Esophagus muscularis mucosa (tissue), 4 donors: ENCODE measurements around the gene GEMIN5. TPM values are rescaled to one million over a fixed set of nuclear protein-coding genes. Genes with fewer than 3 reads are reported as not detected.
A peak's percentile ranks its signal among the peaks of the same experiment; 100 is the strongest.

Source experiments
- DNase-seq: peaks from one replicate; pipeline ENCODE4 v3.0.0-alpha.2; 2017; ENCODE audit errors: extremely low spot score
- H3K27ac ChIP-seq, 4 donors: fragments of 200-600 bp; sonication (generic); replicated peaks in 1 of 4; 1 replicate in 3 of 4; 2 replicates in 1 of 4; pipeline ENCODE4 v1.5.1; 2016 to 2019; ENCODE audit warnings: mild to moderate bottlenecking in 1 of 4
- H3K27me3 ChIP-seq, 4 donors: fragments of 200-600 bp; sonication (generic); one replicate each; pipeline versions ENCODE4 v1.5.1 to v1.6.0; 2016 to 2019
- H3K36me3 ChIP-seq, 4 donors: fragments of 200-600 bp; sonication (generic); one replicate each; pipeline ENCODE4 v1.5.1; 2016 to 2019
- H3K4me1 ChIP-seq, 4 donors: fragments of 200-600 bp; sonication (generic); one replicate each; pipeline ENCODE4 v1.5.1; 2016 to 2019
- H3K4me3 ChIP-seq, 4 donors: fragments of 200-600 bp; sonication (generic); 1 replicate in 2 of 4; 2 replicates in 2 of 4; pipeline ENCODE4 v1.5.1; 2016 to 2019; ENCODE audit warnings: mild to moderate bottlenecking in 4 of 4, moderate library complexity in 1 of 4
- H3K9me3 ChIP-seq, 4 donors: fragments of 200-600 bp; sonication (generic); 1 replicate in 3 of 4; 2 replicates in 1 of 4; pipeline ENCODE4 v1.5.1; 2016 to 2019
- CTCF ChIP-seq, 3 experiments: fragments of 200-600 bp in 2 of 3; fragments of 450-650 bp in 1 of 3; sonication (generic) in 2 of 3; IDR thresholded peaks; one replicate each; pipeline ENCODE4 v1.5.1; 2017 to 2019; ENCODE audit warnings: antibody characterized with exemption in 3 of 3, mild to moderate bottlenecking in 2 of 3, moderate library complexity in 1 of 3
- EP300 ChIP-seq: sonication (generic); formaldehyde crosslinking; IDR thresholded peaks from one replicate; pipeline ENCODE4 v1.6.1; 2017; ENCODE audit warnings: antibody characterized with exemption
- POLR2A ChIP-seq: fragments of 450-650 bp; IDR thresholded peaks from one replicate; pipeline ENCODE4 v1.6.1; 2017; ENCODE audit warnings: antibody characterized with exemption, moderate library complexity, mild to moderate bottlenecking, low read depth
- POLR2AphosphoS5 ChIP-seq, 2 donors: sonication (generic); formaldehyde crosslinking; IDR thresholded peaks; one replicate each; pipeline ENCODE4 v1.6.1; 2017; ENCODE audit warnings: antibody characterized with exemption in 2 of 2
- WGBS: methylation state at CpG from one replicate; pipeline ENCODE4 v1.1.5; 2018; 5-methylcytosine and 5-hydroxymethylcytosine counted together
- intact Hi-C: fragments of 100-400 bp; cut with DNase I; formaldehyde crosslinking; loops from one replicate; pipeline ENCODE4 v1.15.1; 2023
- total RNA-seq, 4 donors: library from RNA; depleted of rRNA; stranded (reverse); fragments of >200 nt; gene quantifications; one replicate each; pipeline versions ENCODE4 v1.1.0 to v1.2.1, GENCODE V29; 2016

Gene GEMIN5
- total RNA-seq, 4 donors from 2014 or later, result 14.1 to 20.4 (median 17.3) TPM

GRCh38 chr5:154873791-154874331 lies 64.2 kb downstream of the GEMIN5 start:
- peaks cover 0 to 8% (median 5%) of the 10 kb centered on the region in 4 donors for H3K9me3 ChIP-seq
- H3K27ac ChIP-seq, result peak overlapping the region in 3 of 4 donors; percentile 20 to 69 (median 40)
- no peaks in the 10 kb centered on the region for H3K27me3 ChIP-seq
- 93% methylated on average over 5 of the region's 5 CpGs for WGBS
- H3K4me3 ChIP-seq, result no peak overlapping the region
- H3K4me1 ChIP-seq, result peaks cover 0 to 3% (median under 1%) of the 10 kb centered on the region in 4 donors
- intact Hi-C loops, result no loop called here
- H3K36me3 ChIP-seq, result peaks cover 58 to 90% (median 73%) of the 10 kb centered on the region in 4 donors
- DNase-seq, result no peak
- TF ChIP-seq POLR2AphosphoS5 (IDR thresholded peaks at IDR 0.05) (no peak), EP300 (no peak), CTCF (IDR thresholded peaks at IDR 0.05) (no peak), POLR2A (no peak)

GRCh38 chr5:154871734-154872133 lies 66.3 kb downstream of the GEMIN5 start:
- Histone ChIP-seq H3K27ac (no peak overlapping the region), H3K27me3 (no peaks in the 10 kb centered on the region), H3K36me3 (peaks cover 59 to 95% (median 78%) of the 10 kb centered on the region in 4 donors), H3K9me3 (no peaks in the 10 kb centered on the region), H3K4me1 (peaks cover 0 to 8% (median 2%) of the 10 kb centered on the region in 4 donors), H3K4me3 (no peak overlapping the region)
- TF ChIP-seq EP300 (no peak), POLR2A (no peak), POLR2AphosphoS5 (IDR thresholded peaks at IDR 0.05) (no peak), CTCF (IDR thresholded peaks at IDR 0.05) (no peak)
- intact Hi-C loops, result no loop called here
- WGBS, result 87% methylated on average over 4 of the region's 4 CpGs
- no peak for DNase-seq

GRCh38 chr5:154868702-154869101 lies 69.3 kb downstream of the GEMIN5 start:
- Histone ChIP-seq H3K36me3 (peaks cover 54 to 95% (median 76%) of the 10 kb centered on the region in 4 donors), H3K9me3 (no peaks in the 10 kb centered on the region), H3K4me1 (peaks cover 6 to 17% (median 9%) of the 10 kb centered on the region in 4 donors), H3K27ac (no peak overlapping the region), H3K27me3 (no peaks in the 10 kb centered on the region), H3K4me3 (no peak overlapping the region)
- TF ChIP-seq POLR2A (no peak), POLR2AphosphoS5 (IDR thresholded peaks at IDR 0.05) (no peak), CTCF (IDR thresholded peaks at IDR 0.05) (no peak), EP300 (no peak)
- no peak for DNase-seq
- intact Hi-C loops, result no loop called here
- 89% methylated on average over 5 of the region's 5 CpGs for WGBS

- Histone ChIP-seq H3K9me3 (no peaks in the 10 kb centered on the region), H3K4me3 (no peak overlapping the region), H3K36me3 (peaks cover 44 to 81% (median 64%) of the 10 kb centered on the region in 4 donors), H3K27me3 (no peaks in the 10 kb centered on the region), H3K4me1 (peaks cover 9 to 32% (median 24%) of the 10 kb centered on the region in 4 donors), H3K27ac (no peak overlapping the region)
- 85% methylated on average over 2 of the region's 2 CpGs for WGBS
- intact Hi-C loops, result no loop called here
- no peak for DNase-seq
- TF ChIP-seq POLR2AphosphoS5 (IDR thresholded peaks at IDR 0.05) (no peak), CTCF (IDR thresholded peaks at IDR 0.05) (no peak), POLR2A (no peak), EP300 (no peak)
Observed at GRCh38 chr5:154866841-154867240, 71.2 kb downstream of the GEMIN5 start.
